ENCODE measurements around the gene TNIK. TPM values are rescaled to one million over a fixed set of nuclear protein-coding genes. Genes with fewer than 3 reads are reported as not detected.

TNIK gene
- total and polyA plus RNA-seq, 2 of the 13 experiments (the other 11 are each of a cell fraction or from before 2014, with no cell fraction given), result 0.15 to 0.22 TPM

DNA sequence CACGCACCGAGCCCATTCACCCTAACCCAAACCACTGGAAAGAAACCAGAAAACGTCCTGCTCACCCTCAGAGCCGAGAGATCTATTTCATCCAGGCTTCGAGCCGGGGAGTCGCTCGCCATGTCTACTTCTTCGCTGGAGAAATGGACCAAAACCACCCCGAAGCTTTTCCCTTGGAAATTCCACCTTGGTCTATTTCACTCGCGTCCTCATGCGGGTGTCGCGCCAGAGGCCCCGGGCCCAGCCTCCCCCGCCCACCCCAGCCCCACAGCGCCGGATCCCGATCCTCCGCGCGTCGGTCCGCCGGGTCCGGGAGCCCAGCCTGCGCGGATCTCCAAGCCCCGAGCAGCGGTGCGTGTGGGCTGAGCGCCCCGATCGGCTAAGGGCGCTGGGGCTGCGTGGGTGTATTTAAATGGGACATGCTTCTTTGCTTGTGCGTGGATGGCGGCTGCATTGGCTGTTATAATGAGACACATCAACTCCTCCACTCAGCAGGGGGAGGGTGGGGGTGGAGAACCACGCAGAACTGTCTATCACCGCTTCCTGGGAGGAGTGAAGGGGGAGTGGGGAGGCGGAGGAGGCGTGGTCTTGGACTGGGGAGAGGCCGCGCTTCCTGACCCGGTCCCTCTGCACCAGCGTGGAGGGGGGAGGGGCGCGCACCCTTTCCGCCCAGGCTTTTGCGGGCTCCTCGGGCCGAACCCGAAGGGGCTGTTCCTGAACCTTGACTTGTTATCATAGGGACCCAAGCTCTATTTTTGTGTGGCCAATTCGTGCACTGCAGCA is at the start of gene TNIK (continued):
- TF ChIP-seq, protein P1, sequence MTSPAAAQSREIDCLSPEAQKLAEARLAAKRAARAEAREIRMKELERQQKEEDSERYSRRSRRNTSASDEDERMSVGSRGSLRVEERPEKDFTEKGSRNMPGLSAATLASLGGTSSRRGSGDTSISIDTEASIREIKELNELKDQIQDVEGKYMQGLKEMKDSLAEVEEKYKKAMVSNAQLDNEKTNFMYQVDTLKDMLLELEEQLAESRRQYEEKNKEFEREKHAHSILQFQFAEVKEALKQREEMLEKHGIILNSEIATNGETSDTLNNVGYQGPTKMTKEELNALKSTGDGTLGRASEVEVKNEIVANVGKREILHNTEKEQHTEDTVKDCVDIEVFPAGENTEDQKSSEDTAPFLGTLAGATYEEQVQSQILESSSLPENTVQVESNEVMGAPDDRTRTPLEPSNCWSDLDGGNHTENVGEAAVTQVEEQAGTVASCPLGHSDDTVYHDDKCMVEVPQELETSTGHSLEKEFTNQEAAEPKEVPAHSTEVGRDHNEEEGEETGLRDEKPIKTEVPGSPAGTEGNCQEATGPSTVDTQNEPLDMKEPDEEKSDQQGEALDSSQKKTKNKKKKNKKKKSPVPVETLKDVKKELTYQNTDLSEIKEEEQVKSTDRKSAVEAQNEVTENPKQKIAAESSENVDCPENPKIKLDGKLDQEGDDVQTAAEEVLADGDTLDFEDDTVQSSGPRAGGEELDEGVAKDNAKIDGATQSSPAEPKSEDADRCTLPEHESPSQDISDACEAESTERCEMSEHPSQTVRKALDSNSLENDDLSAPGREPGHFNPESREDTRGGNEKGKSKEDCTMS (CRISPR knock-in tag; conservative IDR thresholded peaks at IDR 0.05), result no peak
- TF ChIP-seq JARID2 (CRISPR knock-in tag; IDR thresholded peaks at IDR 0.05; ENCODE audit: insufficient replicate concordance) (no peak), GFI1 (CRISPR knock-in tag; IDR thresholded peaks at IDR 0.05; ENCODE audit: borderline replicate concordance) (no peak), ATF1 (CRISPR knock-in tag; IDR thresholded peaks at IDR 0.05) (no peak), KLF12 (CRISPR knock-in tag; IDR thresholded peaks at IDR 0.05; ENCODE audit: borderline replicate concordance) (no peak), SMARCC2 (IDR thresholded peaks at IDR 0.05) (no peak), ZNF329 (CRISPR knock-in tag; IDR thresholded peaks at IDR 0.05; ENCODE audit: low read depth) (no peak), PITX1 (CRISPR knock-in tag; IDR thresholded peaks at IDR 0.05) (no peak), ZNF501 (CRISPR knock-in tag; IDR thresholded peaks at IDR 0.05) (0 out of 2 replicates have a peak, but pooled peaks have one; percentile 19), SRSF4 (IDR thresholded peaks at IDR 0.05; ENCODE audit: low read depth, low read length, poor library complexity, severe bottlenecking) (no peak), ZNF878 (CRISPR knock-in tag; IDR thresholded peaks at IDR 0.05) (no peak)
- TF ChIP-seq, protein P2, sequence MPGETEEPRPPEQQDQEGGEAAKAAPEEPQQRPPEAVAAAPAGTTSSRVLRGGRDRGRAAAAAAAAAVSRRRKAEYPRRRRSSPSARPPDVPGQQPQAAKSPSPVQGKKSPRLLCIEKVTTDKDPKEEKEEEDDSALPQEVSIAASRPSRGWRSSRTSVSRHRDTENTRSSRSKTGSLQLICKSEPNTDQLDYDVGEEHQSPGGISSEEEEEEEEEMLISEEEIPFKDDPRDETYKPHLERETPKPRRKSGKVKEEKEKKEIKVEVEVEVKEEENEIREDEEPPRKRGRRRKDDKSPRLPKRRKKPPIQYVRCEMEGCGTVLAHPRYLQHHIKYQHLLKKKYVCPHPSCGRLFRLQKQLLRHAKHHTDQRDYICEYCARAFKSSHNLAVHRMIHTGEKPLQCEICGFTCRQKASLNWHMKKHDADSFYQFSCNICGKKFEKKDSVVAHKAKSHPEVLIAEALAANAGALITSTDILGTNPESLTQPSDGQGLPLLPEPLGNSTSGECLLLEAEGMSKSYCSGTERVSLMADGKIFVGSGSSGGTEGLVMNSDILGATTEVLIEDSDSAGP (CRISPR knock-in tag; IDR thresholded peaks at IDR 0.05; ENCODE audit: borderline replicate concordance), result 0 out of 2 replicates have a peak, but pooled peaks have one; percentile 39
- TF ChIP-seq, protein P3, sequence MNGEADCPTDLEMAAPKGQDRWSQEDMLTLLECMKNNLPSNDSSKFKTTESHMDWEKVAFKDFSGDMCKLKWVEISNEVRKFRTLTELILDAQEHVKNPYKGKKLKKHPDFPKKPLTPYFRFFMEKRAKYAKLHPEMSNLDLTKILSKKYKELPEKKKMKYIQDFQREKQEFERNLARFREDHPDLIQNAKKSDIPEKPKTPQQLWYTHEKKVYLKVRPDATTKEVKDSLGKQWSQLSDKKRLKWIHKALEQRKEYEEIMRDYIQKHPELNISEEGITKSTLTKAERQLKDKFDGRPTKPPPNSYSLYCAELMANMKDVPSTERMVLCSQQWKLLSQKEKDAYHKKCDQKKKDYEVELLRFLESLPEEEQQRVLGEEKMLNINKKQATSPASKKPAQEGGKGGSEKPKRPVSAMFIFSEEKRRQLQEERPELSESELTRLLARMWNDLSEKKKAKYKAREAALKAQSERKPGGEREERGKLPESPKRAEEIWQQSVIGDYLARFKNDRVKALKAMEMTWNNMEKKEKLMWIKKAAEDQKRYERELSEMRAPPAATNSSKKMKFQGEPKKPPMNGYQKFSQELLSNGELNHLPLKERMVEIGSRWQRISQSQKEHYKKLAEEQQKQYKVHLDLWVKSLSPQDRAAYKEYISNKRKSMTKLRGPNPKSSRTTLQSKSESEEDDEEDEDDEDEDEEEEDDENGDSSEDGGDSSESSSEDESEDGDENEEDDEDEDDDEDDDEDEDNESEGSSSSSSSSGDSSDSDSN (CRISPR knock-in tag; IDR thresholded peaks at IDR 0.05), result peak; percentile 31; the same call in 1 of the 2 replicates

All from HepG2 (cell line).